ENCODE results near the gene KIF21B.

The KIF21B gene

DNA sequence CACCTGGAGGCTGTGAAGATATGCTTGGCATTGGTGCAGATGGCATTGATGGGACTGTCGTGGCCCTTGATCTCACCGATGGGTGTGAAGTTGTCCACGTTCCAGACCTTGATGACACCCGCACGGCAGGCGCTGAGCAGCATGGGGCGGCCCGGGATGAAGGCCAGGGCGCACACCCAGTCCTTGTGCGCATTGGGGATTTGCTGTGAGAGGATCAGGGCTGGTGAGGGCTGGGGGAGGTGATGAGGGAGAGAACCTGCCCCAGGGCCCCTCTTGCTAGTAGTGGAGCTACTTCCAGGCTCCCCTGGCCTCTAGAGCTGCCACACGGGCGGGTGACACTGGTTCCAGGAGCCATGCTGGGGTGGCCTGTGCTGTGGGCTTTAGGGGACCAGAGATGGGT, 48.8 kb downstream of the KIF21B start:
- H3K4me3 ChIP-seq (replicated peaks; ENCODE audit: insufficient read depth, low read length), result no peak overlapping the region
- DNase-seq (ENCODE audit: low read depth in 1 of 2, low spot score in 1 of 2), result no peak
- TF ChIP-seq, protein P1, sequence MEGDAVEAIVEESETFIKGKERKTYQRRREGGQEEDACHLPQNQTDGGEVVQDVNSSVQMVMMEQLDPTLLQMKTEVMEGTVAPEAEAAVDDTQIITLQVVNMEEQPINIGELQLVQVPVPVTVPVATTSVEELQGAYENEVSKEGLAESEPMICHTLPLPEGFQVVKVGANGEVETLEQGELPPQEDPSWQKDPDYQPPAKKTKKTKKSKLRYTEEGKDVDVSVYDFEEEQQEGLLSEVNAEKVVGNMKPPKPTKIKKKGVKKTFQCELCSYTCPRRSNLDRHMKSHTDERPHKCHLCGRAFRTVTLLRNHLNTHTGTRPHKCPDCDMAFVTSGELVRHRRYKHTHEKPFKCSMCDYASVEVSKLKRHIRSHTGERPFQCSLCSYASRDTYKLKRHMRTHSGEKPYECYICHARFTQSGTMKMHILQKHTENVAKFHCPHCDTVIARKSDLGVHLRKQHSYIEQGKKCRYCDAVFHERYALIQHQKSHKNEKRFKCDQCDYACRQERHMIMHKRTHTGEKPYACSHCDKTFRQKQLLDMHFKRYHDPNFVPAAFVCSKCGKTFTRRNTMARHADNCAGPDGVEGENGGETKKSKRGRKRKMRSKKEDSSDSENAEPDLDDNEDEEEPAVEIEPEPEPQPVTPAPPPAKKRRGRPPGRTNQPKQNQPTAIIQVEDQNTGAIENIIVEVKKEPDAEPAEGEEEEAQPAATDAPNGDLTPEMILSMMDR (IDR thresholded peaks at IDR 0.05; ENCODE audit: insufficient read depth, low read length), result no peak
- no peak for TF ChIP-seq POLR2AphosphoS5 (IDR thresholded peaks at IDR 0.05; ENCODE audit: low read depth)
- no peak for TF ChIP-seq GABPA (IDR thresholded peaks at IDR 0.05; ENCODE audit: low read depth)
- TF ChIP-seq SPI1 (IDR thresholded peaks at IDR 0.05; ENCODE audit: borderline replicate concordance, low read depth), result no peak
- TF ChIP-seq, protein P2, sequence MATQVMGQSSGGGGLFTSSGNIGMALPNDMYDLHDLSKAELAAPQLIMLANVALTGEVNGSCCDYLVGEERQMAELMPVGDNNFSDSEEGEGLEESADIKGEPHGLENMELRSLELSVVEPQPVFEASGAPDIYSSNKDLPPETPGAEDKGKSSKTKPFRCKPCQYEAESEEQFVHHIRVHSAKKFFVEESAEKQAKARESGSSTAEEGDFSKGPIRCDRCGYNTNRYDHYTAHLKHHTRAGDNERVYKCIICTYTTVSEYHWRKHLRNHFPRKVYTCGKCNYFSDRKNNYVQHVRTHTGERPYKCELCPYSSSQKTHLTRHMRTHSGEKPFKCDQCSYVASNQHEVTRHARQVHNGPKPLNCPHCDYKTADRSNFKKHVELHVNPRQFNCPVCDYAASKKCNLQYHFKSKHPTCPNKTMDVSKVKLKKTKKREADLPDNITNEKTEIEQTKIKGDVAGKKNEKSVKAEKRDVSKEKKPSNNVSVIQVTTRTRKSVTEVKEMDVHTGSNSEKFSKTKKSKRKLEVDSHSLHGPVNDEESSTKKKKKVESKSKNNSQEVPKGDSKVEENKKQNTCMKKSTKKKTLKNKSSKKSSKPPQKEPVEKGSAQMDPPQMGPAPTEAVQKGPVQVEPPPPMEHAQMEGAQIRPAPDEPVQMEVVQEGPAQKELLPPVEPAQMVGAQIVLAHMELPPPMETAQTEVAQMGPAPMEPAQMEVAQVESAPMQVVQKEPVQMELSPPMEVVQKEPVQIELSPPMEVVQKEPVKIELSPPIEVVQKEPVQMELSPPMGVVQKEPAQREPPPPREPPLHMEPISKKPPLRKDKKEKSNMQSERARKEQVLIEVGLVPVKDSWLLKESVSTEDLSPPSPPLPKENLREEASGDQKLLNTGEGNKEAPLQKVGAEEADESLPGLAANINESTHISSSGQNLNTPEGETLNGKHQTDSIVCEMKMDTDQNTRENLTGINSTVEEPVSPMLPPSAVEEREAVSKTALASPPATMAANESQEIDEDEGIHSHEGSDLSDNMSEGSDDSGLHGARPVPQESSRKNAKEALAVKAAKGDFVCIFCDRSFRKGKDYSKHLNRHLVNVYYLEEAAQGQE (IDR thresholded peaks at IDR 0.05; ENCODE audit: insufficient replicate concordance, low read depth), result no peak
- H3K27me3 ChIP-seq (ENCODE audit: insufficient read depth, poor library complexity, severe bottlenecking), result no peaks in the 10 kb centered on the region
- H3K27ac ChIP-seq (replicated peaks), result no peak overlapping the region

DNA sequence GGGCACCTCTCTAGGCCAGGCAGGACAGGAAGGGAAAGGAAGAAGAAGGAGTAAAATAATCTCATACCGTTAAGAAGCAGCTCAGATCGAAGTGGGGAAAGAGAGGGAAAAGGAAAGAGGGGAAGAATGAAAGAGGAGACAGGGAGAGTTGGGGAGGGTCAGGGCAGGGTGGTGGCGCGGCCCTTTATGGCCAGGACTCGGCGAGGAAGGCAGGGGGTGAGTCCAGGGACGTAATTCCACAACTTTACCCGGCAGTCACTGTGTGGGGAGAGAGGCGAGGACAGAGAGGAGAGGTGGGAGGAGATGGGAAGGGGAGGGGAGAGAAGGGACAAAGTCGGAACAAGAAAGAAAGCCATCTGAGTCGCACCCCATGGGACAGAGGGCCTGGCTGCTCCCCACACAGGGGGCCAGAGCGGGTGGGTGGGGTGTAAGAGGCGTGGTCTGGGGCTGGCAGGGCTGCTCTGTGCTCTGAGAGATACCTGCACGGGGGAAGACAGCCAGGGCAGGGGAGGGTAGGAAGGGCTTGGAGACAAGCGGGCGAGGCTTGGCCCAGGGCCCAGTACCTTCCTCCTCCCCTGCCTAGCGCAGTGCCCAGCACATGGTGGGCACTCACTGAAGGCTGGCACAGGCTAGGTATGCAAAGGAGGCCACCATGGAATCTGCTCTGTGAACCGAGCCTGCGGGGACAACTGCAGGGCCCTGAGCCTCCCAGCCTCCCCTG, 49.4 kb downstream of the KIF21B start:
- no peak for DNase-seq (ENCODE audit: low read depth in 1 of 2, low spot score in 1 of 2)
- Histone ChIP-seq H3K4me3 (replicated peaks; ENCODE audit: insufficient read depth, low read length) (no peak overlapping the region), H3K27ac (replicated peaks) (no peak overlapping the region), H3K27me3 (ENCODE audit: insufficient read depth, poor library complexity, severe bottlenecking) (no peaks in the 10 kb centered on the region)
- TF ChIP-seq POLR2AphosphoS5 (IDR thresholded peaks at IDR 0.05; ENCODE audit: low read depth), result no peak
- TF ChIP-seq, protein P1 (IDR thresholded peaks at IDR 0.05; ENCODE audit: insufficient read depth, low read length), result no peak
- TF ChIP-seq, protein P2 (IDR thresholded peaks at IDR 0.05; ENCODE audit: insufficient replicate concordance, low read depth), result no peak
- no peak for TF ChIP-seq SPI1 (IDR thresholded peaks at IDR 0.05; ENCODE audit: borderline replicate concordance, low read depth)

DNA sequence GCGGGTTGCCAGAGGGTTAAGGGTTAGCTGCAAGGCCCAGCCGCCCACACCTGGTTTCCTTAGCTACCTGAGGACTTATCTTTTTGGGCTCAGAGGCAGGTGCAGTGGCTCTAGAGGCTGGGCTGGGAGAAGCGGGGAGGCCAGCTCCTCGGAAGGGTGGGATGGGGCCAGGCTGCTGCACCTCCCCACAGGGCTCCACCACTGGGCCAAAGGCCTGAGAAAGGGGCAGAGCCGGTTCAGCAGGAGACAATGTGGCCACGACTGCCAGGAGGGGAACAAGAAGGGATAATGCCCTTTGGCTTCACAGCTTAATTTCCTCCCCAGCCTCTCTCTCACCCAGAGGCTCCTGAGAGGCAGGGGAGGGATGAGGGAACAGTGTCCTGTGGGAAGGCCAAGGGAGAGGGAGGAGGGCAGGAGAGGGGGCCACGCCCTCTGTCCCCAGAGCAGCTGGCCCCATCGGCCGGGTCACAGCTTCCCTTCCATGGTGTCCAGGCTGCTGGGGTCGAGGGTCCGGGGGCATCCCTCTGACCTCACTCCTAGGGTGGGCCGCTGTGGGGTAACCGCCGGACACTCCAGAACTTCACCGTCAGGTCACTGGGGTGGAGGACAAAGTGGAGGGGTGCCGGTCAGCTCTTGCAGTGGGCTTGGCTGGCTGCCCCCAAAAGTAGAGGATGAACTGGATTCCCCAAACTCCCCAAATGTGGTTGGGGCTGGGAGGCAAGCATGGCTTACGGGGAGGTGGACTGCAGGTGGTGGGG, 50.4 kb downstream of the KIF21B start:
- TF ChIP-seq POLR2AphosphoS5 (IDR thresholded peaks at IDR 0.05; ENCODE audit: low read depth) (no peak), GABPA (IDR thresholded peaks at IDR 0.05; ENCODE audit: low read depth) (no peak), SPI1 (IDR thresholded peaks at IDR 0.05; ENCODE audit: borderline replicate concordance, low read depth) (no peak)
- TF ChIP-seq, protein P2 (IDR thresholded peaks at IDR 0.05; ENCODE audit: insufficient replicate concordance, low read depth), result no peak
- TF ChIP-seq, protein P1 (IDR thresholded peaks at IDR 0.05; ENCODE audit: insufficient read depth, low read length), result no peak
- Histone ChIP-seq H3K4me3 (replicated peaks; ENCODE audit: insufficient read depth, low read length) (no peak overlapping the region), H3K27me3 (ENCODE audit: insufficient read depth, poor library complexity, severe bottlenecking) (no peaks in the 10 kb centered on the region), H3K27ac (replicated peaks) (no peak overlapping the region)
- DNase-seq (ENCODE audit: low read depth in 1 of 2, low spot score in 1 of 2), result no peak

Measured in HL-60 (cell line).